GM18870 (cell line): ENCODE data around the gene COL23A1.

ENCODE experiments used
- ATAC-seq: cut with Tn5 transposase; IDR thresholded peaks from one replicate; pipeline ENCODE4 v1.9.1; 2021; ENCODE audit warnings: moderate library complexity; ENCODE audit not compliant: unreplicated experiment

COL23A1 gene

DNA sequence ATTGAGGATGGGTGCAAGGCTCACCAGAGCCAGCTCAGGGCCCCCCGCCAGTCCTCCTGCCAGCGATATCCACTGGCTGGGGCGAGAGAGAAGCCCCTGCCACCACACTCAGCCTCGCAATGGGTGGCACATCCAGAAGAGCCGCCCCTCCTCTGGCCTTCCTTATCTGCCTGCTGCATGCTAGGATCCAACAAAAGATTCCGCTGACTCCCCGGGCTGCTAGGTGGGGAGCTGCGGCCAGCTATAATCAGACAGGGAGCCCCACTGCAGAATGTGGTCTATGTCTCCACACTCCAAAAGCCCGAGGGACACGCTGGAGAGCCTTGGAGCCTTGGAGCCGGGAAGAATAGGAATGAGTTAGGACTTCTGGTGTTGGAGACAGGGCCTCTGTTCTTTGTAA is 32.8 kb downstream of the COL23A1 start:
- ATAC-seq, result no peak

DNA sequence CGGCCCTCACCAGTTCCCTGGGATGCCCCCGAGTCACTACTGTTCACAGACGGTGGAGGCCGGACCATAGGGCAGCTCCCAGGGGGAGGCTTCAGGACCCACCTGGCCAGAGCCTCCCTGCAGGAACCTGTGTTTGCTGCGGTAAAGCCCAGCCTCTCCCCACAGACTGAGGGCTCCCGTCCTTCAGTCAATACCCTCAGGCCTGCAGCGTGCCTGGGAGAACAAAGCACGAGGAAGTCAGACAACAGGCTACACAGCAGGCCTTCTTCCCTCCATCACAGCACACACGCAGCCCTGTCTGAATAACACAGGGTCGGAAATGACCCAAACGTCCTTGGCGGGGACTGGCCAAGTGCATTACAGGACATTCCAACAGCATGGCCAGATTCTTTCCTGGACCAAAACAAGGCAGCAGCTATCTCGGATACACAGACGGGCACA is 34.4 kb downstream of the COL23A1 start:
- ATAC-seq, result no peak

- ATAC-seq, result no peak
Measured at GRCh38 chr5:178555005-178555404, 35.2 kb downstream of the COL23A1 start.

- ATAC-seq, result no peak
Measured at GRCh38 chr5:178554311-178554710, 35.9 kb downstream of the COL23A1 start.

- ATAC-seq, result no peak
Measured at GRCh38 chr5:178553517-178553916, 36.7 kb downstream of the COL23A1 start.

- no peak for ATAC-seq
Measured at GRCh38 chr5:178551468-178551867, 38.7 kb downstream of the COL23A1 start.

GRCh38 chr5:178551059-178551458 is 39.1 kb downstream of the COL23A1 start:
- ATAC-seq, result no peak

- ATAC-seq, result no peak
Measured at GRCh38 chr5:178548746-178549145, 41.4 kb downstream of the COL23A1 start.

- no peak for ATAC-seq
Measured at GRCh38 chr5:178547753-178548415, 42.3 kb downstream of the COL23A1 start.

DNA sequence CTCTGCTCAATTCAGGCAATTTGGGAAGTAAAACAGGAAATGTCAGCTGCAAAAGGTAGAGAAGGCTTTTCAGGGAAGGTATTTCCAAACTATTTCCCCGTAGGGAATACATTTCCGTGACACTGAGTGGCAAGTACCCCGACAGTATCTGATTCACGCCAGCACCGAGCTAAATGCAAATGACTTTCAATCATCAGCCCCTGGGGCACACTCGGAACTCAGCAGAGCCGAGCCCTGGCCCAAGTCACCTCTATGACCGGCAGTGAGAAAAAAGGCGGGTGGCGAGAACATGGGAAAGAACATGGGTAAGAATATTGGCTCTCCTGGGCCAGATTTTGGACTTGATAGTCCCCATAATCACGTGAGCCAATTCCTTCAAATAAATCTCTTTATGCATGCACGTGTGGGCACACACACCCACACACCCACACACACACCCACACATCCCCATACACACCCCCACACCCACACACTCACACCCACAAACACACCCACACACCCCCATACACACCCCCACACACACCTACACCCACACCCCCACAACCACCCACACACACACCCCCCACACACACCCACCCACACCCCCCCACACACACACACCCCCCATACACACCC is 43.0 kb downstream of the COL23A1 start:
- no peak for ATAC-seq

DNA sequence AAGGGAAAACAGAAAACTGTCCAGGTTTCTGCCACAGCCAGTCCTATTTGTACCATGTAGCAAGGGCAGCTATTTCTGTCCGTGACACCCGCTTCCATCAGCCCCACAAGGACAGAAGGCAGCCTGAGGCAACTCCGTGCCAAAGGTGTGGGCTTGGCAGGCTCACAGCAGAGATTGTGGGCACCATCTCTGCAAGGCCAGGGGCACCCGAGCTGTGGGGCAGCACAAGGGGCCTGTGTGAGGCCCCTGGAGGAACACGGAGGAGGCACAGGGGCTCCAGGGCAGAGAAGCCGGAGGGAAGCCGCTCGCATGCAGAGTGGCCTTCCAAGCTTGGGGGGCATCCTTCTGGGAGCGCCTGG is 43.5 kb downstream of the COL23A1 start:
- no peak for ATAC-seq

DNA sequence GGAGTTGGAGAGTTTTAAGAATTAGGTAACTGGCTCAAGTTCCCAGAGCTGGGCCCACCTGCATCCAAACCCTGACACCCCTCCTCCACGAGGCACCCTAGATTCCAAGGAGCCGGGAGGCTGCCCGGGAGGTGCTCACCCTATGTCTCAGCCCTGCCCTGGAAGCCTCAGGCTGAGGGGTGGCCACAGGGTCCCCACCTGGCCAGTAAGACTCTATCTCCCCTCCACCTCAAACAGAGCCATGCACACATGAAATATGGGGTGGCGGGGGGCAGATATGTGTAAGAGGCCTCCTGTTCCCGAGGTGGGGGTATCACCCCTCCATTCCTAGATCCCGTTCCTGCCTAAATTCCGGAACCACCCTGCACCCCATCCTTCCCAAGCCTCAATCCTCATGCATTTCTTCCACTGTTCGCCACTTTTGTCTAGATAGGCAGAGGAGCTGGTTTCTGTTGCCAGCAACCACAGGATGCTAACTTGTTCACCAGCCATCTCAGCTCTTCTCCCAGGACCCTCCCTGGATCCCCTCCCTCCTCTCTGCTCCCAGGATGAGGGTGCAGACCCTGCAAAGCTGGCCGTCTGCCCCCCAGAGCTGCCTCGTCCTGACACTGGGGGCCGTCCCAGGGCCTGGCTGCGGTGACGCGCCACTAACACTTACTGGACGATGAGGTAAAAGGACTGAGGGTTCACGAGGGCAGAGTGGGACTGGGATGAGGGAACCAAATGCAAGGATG is 44.1 kb downstream of the COL23A1 start:
- ATAC-seq, result no peak

DNA sequence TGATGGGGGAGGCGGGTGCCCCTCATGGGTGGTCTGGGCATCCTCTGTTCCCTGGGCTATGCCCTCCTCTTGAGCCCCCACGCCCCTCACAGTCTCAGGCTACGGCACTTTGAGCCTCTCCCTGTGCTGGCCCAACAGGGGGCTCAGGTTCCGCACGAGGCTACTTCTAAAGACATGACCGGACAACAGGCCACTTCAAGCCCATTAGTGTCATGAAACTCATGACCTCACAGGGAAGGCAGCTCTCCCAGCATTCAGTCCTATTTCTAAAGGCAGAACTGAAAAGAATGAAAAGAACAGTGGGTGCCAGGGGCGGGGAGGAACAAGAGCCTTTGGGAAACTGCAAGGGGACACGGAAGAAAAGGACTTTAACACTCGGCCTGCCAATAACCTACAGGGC is 45.0 kb downstream of the COL23A1 start:
- no peak for ATAC-seq

- ATAC-seq, result no peak
Measured at GRCh38 chr5:178544166-178544834, 45.9 kb downstream of the COL23A1 start.

- ATAC-seq, result no peak
Measured at GRCh38 chr5:178542455-178542854, 47.7 kb downstream of the COL23A1 start.

DNA sequence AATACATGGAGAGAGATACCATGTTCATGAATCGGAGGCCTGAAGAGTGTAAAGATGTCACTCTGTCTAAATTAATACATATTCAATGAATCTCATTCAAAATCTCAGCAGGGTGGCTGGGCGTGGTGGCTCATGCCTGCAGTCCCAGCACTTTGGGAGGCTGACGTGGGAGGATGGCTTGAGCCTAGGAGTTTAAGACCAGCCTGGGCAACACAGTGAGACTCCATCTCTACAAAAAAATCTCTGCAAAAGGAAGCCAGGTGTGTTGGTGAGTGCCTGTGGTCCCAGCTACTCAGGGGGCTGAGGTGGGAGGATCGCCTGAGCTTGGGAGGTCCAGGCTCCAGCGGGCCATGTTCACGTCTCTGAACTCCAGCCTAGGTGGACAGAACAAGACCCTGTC is 49.7 kb downstream of the COL23A1 start:
- no peak for ATAC-seq

GRCh38 chr5:178538741-178539229 is 51.4 kb downstream of the COL23A1 start:
- no peak for ATAC-seq

- no peak for ATAC-seq
Measured at GRCh38 chr5:178537467-178538371, 52.5 kb downstream of the COL23A1 start.

GRCh38 chr5:178536541-178537466 is 53.4 kb downstream of the COL23A1 start:
- ATAC-seq, result no peak
